ENCODE results near the gene PLA2G12A. TPM values are rescaled to one million over a fixed set of nuclear protein-coding genes. Genes with fewer than 3 reads are reported as not detected.

The PLA2G12A gene
- polyA plus RNA-seq, 1 donor = 85.4 TPM

DNA sequence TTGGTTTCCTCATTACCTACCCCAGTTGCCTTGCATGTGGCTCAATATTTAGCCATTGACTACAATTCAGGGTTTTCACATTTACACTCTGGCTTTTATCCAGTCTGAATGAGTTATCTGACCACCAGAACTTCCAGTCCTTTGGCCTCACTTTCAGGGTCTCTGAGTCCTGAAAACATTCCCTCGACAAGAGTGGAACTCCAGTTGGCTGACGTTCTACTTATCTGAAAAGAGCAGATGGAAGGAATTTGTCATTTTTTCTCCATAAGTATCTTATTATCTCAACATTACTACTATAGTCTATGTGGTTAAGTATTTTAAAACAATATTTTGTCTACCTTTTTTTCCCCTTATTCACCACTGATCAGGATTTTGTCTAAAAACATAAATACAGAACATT is 21.4 kb downstream of the PLA2G12A start:
- Histone ChIP-seq H3K36me3 (ENCODE audit: control insufficient read depth, insufficient read depth, low read length) (peaks cover 19% of the 10 kb centered on the region), H3K9me3 (ENCODE audit: control insufficient read depth, low read depth, low read length) (no peaks in the 10 kb centered on the region), H3K27me3 (ENCODE audit: control insufficient read depth, insufficient read depth, low read length) (no peaks in the 10 kb centered on the region), H3K4me1 (ENCODE audit: control insufficient read depth, insufficient read depth, low read length) (peaks cover 8% of the 10 kb centered on the region), H3K4me3 (ENCODE audit: low read length) (no peak overlapping the region), H3K27ac (ENCODE audit: low read length) (no peak overlapping the region)
- no peak for DNase-seq
- 100% methylated on average over 1 of the region's 2 CpGs for WGBS (ENCODE audit: insufficient coverage, low lambda C conversion rate)

DNA sequence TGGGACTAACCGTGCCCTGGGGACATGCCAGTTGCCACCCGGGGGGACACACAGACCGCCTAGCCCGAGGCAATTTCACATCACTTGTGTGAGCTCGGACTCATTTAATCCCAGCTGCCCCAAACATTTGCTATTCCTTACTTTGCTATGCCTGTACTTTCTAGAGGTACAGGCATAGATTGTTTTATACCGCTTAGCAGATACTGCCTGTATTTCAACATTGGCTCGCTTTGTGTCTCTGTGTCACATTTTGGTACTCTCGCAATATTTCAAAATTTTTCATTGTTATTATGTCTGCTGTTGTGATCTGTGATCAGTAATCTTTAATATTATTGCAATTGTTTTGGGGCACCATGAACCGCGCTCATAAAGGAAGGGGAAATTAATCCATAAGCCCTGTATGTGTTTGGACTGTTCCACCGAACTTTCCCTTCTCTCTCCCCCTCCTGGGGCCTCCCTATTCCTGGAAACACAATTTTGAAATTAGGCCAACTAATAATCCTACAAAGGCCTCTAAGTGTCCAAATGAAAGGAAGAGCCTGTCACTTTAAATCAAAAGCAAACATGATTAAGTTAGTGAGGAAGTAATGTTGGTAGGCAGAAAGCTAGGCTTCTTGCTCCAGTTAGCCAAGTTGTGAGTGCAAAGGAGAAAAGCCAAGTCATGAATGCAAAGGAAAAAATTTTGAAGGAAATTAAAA is 26.1 kb downstream of the PLA2G12A start:
- Histone ChIP-seq H3K4me3 (ENCODE audit: low read length) (peak overlapping the region; percentile 90), H3K4me1 (ENCODE audit: control insufficient read depth, insufficient read depth, low read length) (peaks cover 32% of the 10 kb centered on the region), H3K36me3 (ENCODE audit: control insufficient read depth, insufficient read depth, low read length) (peaks cover 17% of the 10 kb centered on the region), H3K9me3 (ENCODE audit: control insufficient read depth, low read depth, low read length) (no peaks in the 10 kb centered on the region), H3K27me3 (ENCODE audit: control insufficient read depth, insufficient read depth, low read length) (no peaks in the 10 kb centered on the region), H3K27ac (ENCODE audit: low read length) (peak overlapping the region; percentile 98)
- 17% methylated on average over 2 of the region's 11 CpGs for WGBS (ENCODE audit: insufficient coverage, low lambda C conversion rate)
- peak in 1 of 2 donors; percentile 59 for DNase-seq

DNA sequence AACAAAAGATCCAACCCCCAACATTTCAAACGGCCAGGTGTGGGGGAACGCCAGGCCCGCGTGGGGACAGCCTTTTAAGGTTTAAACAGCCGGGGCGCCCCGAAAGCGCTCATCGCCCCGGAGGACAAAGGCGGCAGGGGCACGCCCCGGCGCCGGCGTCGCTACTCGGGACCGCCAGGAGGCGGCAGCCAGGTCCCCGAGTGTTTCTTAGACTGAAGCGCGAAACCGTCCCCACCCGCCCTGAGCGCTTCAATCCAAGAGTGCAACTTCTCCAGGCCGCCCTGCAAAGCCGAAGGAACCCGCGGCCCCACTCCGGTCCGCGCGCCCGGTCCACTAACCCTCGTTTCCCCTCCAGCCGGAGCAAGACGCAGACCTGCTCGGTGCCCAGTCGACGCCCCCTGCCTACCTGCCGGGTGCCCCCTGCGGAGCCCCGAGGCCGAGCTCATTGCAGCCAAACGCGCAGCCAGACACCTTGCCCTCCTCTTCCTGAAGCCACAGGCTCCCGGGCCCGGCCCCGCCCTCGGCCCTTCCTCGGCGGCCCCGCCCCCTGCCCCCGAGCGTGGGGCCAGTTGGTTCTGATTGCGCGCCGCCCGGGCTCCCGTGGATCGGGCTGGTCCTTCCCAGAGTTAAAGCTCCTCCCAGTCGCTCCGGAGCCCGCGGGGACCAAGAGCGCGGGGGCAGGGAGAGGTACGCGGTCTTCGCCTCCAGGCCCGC is 26.8 kb downstream of the PLA2G12A start, which contains the start of gene CASP6:
Gene CASP6, minus strand, starts transcription at position 496 of the 714 bp plus-strand sequence. Its CDS starts 50 bp downstream, at position 446.
- no peaks in the 10 kb centered on the region for H3K27me3 ChIP-seq (ENCODE audit: control insufficient read depth, insufficient read depth, low read length)
- peaks cover 35% of the 10 kb centered on the region for H3K4me1 ChIP-seq (ENCODE audit: control insufficient read depth, insufficient read depth, low read length)
- H3K36me3 ChIP-seq (ENCODE audit: control insufficient read depth, insufficient read depth, low read length) = peaks cover 13% of the 10 kb centered on the region
- peak; percentile 83 to 94 for DNase-seq
- peak within 1 kb of the TSS; percentile 90 for H3K4me3 ChIP-seq (ENCODE audit: low read length)
- peak within 1 kb of the TSS; percentile 98 for H3K27ac ChIP-seq (ENCODE audit: low read length)
- WGBS (ENCODE audit: insufficient coverage, low lambda C conversion rate) = no CpG with 5 or more reads among the region's 72 CpGs
- no peaks in the 10 kb centered on the region for H3K9me3 ChIP-seq (ENCODE audit: control insufficient read depth, low read depth, low read length)

DNA sequence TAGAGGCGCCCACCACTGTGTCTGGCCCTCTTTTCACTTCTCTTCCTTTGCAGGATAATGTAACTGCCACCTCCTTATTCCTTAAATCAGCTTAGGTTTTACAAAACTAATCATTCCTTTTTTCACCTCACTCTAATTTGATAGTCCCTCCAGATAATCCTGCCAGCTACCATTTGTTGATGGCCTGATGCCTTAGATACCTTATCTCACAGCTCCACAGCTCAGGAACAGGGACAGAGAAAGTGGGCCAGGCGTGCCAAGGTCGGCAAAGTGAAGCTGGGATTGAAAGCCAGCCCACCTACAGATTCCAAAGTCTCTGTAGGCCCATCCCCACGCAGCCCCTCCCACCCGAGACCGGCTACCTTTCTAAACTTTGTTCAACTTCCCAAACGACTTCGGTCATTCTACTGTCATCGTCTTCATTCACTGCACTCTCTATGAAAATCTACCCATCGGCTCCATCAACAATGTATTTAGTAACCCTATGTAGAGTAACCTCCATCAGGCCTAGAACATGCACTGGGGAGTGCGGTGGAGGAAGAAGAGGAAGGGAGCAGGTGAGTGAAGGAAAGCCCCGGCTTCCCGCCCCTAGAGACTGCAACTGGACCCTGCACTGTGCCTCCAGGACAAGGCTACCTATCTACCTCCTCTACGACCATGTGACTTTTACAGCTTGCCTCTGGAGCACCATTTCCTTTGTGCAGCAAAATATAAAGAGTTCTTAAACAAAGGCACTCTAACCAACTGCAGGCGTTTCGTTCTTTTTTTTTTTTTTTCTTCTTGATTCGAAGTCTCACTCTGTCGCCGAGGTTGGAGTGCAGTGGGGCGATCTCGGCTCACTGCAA is 28.1 kb downstream of the PLA2G12A start:
- H3K4me3 ChIP-seq (ENCODE audit: low read length) = peak overlapping the region; percentile 90
- 16% methylated on average over 6 of the region's 21 CpGs for WGBS (ENCODE audit: insufficient coverage, low lambda C conversion rate)
- no peaks in the 10 kb centered on the region for H3K27me3 ChIP-seq (ENCODE audit: control insufficient read depth, insufficient read depth, low read length)

DNA sequence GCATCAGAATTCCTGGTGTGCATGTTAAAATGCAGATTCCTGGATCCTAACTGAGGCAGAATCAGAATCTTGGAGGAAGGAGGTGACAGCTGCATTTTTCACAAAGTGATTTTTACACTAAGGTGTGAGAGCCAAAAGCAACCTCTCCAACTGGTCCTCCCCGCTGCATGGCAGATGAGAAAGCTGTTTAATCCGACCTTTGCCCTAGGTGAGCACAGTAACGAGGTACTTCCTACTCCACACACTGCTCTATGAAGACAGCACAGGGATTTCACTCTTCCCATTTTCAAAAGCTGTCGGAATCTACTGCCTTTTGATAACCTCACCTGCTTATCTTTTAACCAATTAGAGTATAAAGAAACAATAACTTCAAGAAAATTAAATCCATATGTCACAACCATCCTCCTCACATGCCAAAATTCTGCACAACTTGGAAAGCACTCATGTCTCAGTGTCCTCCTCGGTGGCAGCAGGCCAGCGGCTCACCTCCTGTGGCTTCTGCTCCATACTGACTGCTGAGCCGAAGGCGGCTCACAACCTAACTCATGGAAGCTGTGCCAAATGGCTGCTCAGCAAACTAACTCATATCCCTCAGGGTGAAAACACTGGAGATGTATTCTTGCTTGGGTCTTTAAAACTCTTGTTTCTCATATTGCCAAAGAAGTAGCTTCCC is 30.2 kb downstream of the PLA2G12A start:
- no CpG with 5 or more reads among the region's 8 CpGs for WGBS (ENCODE audit: insufficient coverage, low lambda C conversion rate)
- Histone ChIP-seq H3K9me3 (ENCODE audit: control insufficient read depth, low read depth, low read length) (no peaks in the 10 kb centered on the region), H3K36me3 (ENCODE audit: control insufficient read depth, insufficient read depth, low read length) (peaks cover 32% of the 10 kb centered on the region), H3K4me1 (ENCODE audit: control insufficient read depth, insufficient read depth, low read length) (peaks cover 38% of the 10 kb centered on the region), H3K27ac (ENCODE audit: low read length) (peak overlapping the region; percentile 56), H3K27me3 (ENCODE audit: control insufficient read depth, insufficient read depth, low read length) (no peaks in the 10 kb centered on the region), H3K4me3 (ENCODE audit: low read length) (no peak overlapping the region)
- peak; percentile 57 to 80 for DNase-seq

More for the DNA sequence above, 28.1 kb downstream of the PLA2G12A start:
- peak; percentile 80 to 89 for DNase-seq
- H3K9me3 ChIP-seq (ENCODE audit: control insufficient read depth, low read depth, low read length) = no peaks in the 10 kb centered on the region
- H3K36me3 ChIP-seq (ENCODE audit: control insufficient read depth, insufficient read depth, low read length) = peaks cover 17% of the 10 kb centered on the region
- peaks cover 40% of the 10 kb centered on the region for H3K4me1 ChIP-seq (ENCODE audit: control insufficient read depth, insufficient read depth, low read length)
- H3K27ac ChIP-seq (ENCODE audit: low read length) = peak overlapping the region; percentile 98

DNA sequence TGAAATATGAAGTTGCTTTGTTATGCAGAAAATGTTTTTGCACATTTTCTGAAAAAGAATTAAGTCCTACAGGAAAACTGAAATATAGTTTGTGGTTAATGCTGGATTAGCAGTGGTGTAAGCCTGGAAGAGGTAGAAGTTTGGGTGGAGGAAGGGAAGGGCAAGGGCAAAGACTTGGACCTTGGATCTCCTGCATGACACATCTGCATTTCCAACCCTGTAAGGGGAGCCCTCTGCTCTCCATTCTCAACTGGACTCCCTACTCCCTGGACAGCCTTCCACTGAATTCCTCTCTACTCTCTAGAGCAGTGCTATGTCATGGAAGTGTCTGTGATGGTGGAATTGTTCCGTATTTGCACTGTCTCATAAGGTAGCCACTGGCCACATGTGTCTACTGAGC is 31.2 kb downstream of the PLA2G12A start:
- H3K36me3 ChIP-seq (ENCODE audit: control insufficient read depth, insufficient read depth, low read length) = peaks cover 40% of the 10 kb centered on the region
- no peak overlapping the region for H3K4me3 ChIP-seq (ENCODE audit: low read length)
- no peaks in the 10 kb centered on the region for H3K27me3 ChIP-seq (ENCODE audit: control insufficient read depth, insufficient read depth, low read length)
- H3K4me1 ChIP-seq (ENCODE audit: control insufficient read depth, insufficient read depth, low read length) = peaks cover 32% of the 10 kb centered on the region
- H3K9me3 ChIP-seq (ENCODE audit: control insufficient read depth, low read depth, low read length) = no peaks in the 10 kb centered on the region
- WGBS (ENCODE audit: insufficient coverage, low lambda C conversion rate) = no CpG with 5 or more reads among the region's 1 CpG
- peak overlapping the region; percentile 35 for H3K27ac ChIP-seq (ENCODE audit: low read length)
- peak; percentile 25 to 51 for DNase-seq

DNA sequence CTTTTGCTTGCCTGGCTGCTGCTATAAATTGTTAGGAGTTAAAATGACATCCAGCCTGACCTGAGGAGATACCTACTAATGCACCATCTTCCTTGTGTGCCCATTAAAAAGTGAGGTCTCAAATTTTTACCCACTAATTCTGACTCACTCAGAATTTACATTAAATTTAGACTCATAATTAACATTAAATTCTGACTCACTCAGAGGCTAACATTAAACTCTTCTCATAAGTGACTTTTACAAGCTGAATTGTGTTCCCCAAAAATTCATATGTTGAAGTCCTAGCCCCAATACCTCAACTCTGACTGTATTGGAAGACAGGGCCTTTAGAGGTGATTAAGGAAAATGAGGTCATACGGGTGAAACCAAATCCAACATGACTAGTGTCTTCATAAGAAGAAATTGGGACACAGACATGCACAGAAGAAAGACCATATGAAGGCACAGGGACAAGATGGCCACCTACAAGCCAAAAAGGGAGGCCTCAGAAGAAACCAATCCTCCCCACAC is 38.4 kb downstream of the PLA2G12A start:
- no peaks in the 10 kb centered on the region for H3K27me3 ChIP-seq (ENCODE audit: control insufficient read depth, insufficient read depth, low read length)
- H3K9me3 ChIP-seq (ENCODE audit: control insufficient read depth, low read depth, low read length) = no peaks in the 10 kb centered on the region
- no peak for DNase-seq
- H3K27ac ChIP-seq (ENCODE audit: low read length) = no peak overlapping the region
- H3K4me3 ChIP-seq (ENCODE audit: low read length) = no peak overlapping the region
- 100% methylated on average over 1 of the region's 1 CpG for WGBS (ENCODE audit: insufficient coverage, low lambda C conversion rate)
- H3K36me3 ChIP-seq (ENCODE audit: control insufficient read depth, insufficient read depth, low read length) = peaks cover 70% of the 10 kb centered on the region
- H3K4me1 ChIP-seq (ENCODE audit: control insufficient read depth, insufficient read depth, low read length) = no peaks in the 10 kb centered on the region

DNA sequence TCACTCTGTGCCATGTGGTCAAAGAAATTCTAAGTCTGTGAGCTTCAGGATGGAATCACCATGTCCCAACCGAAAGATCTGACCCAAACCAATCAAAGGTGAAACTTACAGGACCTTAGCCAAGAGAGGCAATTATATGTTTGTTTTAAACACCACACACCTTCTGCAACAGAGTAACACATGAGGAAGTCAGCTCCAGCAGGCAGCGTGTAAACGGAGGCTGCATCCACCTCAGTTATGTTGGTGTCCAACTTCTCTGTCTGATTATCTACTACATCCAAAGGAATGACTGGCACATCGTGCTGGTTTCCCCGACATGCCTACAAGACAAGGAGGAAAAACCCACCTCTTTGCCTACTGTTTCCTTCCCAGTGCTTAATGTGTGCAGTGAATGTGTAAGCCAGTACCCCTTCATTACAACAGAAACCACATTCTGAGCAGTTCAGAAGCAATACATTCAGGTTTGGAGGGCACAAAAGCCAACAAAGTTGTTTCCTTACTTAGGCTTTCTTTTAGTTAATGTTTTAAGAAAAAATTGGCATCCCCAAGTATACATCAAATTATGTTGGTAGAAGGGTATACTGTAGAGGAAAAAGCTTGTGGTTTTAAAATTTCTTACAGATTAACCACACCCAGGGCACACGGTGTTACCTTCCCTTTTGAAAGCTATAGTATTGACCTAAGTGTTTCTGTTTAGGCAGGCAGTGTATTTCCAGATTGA is 39.0 kb downstream of the PLA2G12A start:
- Histone ChIP-seq H3K27ac (ENCODE audit: low read length) (no peak overlapping the region), H3K27me3 (ENCODE audit: control insufficient read depth, insufficient read depth, low read length) (no peaks in the 10 kb centered on the region), H3K36me3 (ENCODE audit: control insufficient read depth, insufficient read depth, low read length) (peaks cover 67% of the 10 kb centered on the region), H3K4me1 (ENCODE audit: control insufficient read depth, insufficient read depth, low read length) (no peaks in the 10 kb centered on the region), H3K4me3 (ENCODE audit: low read length) (no peak overlapping the region), H3K9me3 (ENCODE audit: control insufficient read depth, low read depth, low read length) (no peaks in the 10 kb centered on the region)
- no peak for DNase-seq
- WGBS (ENCODE audit: insufficient coverage, low lambda C conversion rate) = 100% methylated on average over 1 of the region's 6 CpGs

DNA sequence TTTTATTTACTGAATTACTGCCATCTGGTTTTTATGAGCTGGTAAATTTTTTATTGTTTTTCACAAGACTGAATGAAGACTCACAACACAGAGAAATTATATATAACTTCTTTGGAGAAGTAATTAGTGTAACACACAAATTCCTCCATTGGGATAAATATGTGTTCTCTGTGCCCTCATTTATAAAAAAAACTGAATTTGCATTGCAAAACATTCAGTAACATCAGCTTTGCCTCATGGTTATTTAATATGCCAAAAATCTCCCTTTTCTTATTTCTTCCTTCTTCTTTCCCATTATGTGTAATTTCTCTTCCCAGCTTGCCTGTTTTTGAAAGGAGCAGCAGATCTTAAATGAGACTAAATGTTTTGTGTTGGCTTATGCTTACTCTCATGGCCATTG is 45.1 kb downstream of the PLA2G12A start:
- Histone ChIP-seq H3K4me3 (ENCODE audit: low read length) (no peak overlapping the region), H3K27ac (ENCODE audit: low read length) (no peak overlapping the region), H3K36me3 (ENCODE audit: control insufficient read depth, insufficient read depth, low read length) (peaks cover 14% of the 10 kb centered on the region), H3K27me3 (ENCODE audit: control insufficient read depth, insufficient read depth, low read length) (no peaks in the 10 kb centered on the region), H3K4me1 (ENCODE audit: control insufficient read depth, insufficient read depth, low read length) (no peaks in the 10 kb centered on the region), H3K9me3 (ENCODE audit: control insufficient read depth, low read depth, low read length) (no peaks in the 10 kb centered on the region)
- DNase-seq = no peak

Data from large intestine (tissue), 3 donors.